GM23338 (cell line): ENCODE results near the gene WDR53. TPM values are rescaled to one million over a fixed set of nuclear protein-coding genes. Genes with fewer than 3 reads are reported as not detected.
"Not testable (repeated sequence)": the region's sequence is repeated elsewhere in the genome, so short reads cannot be mapped to it uniquely, and the experiment has no call there.

ENCODE experiments used
- ATAC-seq: fragments of 200-7000 bp; cut with Tn5 transposase; 3 replicates; pipeline ENCODE4 v1.9.1; 2020
- DNase-seq: peaks from one replicate; pipeline ENCODE4 v3.0.0-alpha.2; 2015; ENCODE audit warnings: low spot score
- H2AFZ ChIP-seq: fragments of 200-600 bp; sonication (generic); 2 replicates; pipeline ENCODE4 v1.8.0; 2016; ENCODE audit warnings: antibody characterized with exemption, mild to moderate bottlenecking, moderate library complexity
- H3F3A ChIP-seq: fragments of 200-600 bp; sonication (generic); replicated peaks from 2 replicates; pipeline ENCODE4 v1.8.0; 2017; ENCODE audit warnings: antibody characterized with exemption, mixed run types, low read depth
- H3K27ac ChIP-seq: fragments of 200-600 bp; sonication (generic); 2 replicates; pipeline ENCODE4 v1.6.1; 2016; ENCODE audit warnings: low read depth
- H3K27me3 ChIP-seq: fragments of 200-600 bp; sonication (generic); 2 replicates; pipeline ENCODE4 v1.8.0; 2016; ENCODE audit warnings: mild to moderate bottlenecking, mixed run types, moderate library complexity; ENCODE audit not compliant: insufficient read depth
- H3K36me3 ChIP-seq: fragments of 200-600 bp; sonication (generic); 2 replicates; pipeline ENCODE4 v1.8.0; 2016; ENCODE audit warnings: mild to moderate bottlenecking; ENCODE audit not compliant: insufficient read depth
- H3K4me1 ChIP-seq: fragments of 200-600 bp; sonication (generic); 2 replicates; pipeline ENCODE4 v1.8.0; 2016; ENCODE audit warnings: mild to moderate bottlenecking, moderate library complexity; ENCODE audit not compliant: insufficient read depth
- H3K4me2 ChIP-seq: fragments of 200-600 bp; sonication (generic); 2 replicates; pipeline ENCODE4 v1.7.1; 2017; ENCODE audit warnings: mixed run types
- H3K4me3 ChIP-seq: fragments of 200-600 bp; sonication (generic); 2 replicates; pipeline ENCODE4 v1.6.1; 2016; ENCODE audit warnings: mixed run types
- H3K79me2 ChIP-seq: fragments of 200-600 bp; sonication (generic); replicated peaks from 2 replicates; pipeline ENCODE4 v1.8.0; 2017; ENCODE audit warnings: mild to moderate bottlenecking; ENCODE audit not compliant: insufficient read depth
- H3K9me2 ChIP-seq: fragments of 200-600 bp; sonication (generic); 2 replicates; pipeline ENCODE4 v1.8.0; 2017; ENCODE audit not compliant: insufficient read depth
- H4K20me1 ChIP-seq: fragments of 200-600 bp; sonication (generic); replicated peaks from 2 replicates; pipeline ENCODE4 v1.8.0; 2017; ENCODE audit warnings: mild to moderate bottlenecking; ENCODE audit not compliant: insufficient read depth
- H3K27ac Mint-ChIP-seq: 2 replicates; pipeline ENCODE4 v1.8.0; 2020; ENCODE audit warnings: inconsistent platforms, mild to moderate bottlenecking, moderate library complexity, mixed read lengths
- H3K27me3 Mint-ChIP-seq: 3 replicates; pipeline ENCODE4 v1.8.0; 2022; ENCODE audit warnings: low read depth, mild to moderate bottlenecking, moderate library complexity, mixed read lengths, inconsistent platforms; ENCODE audit not compliant: insufficient read depth, poor library complexity
- H3K36me3 Mint-ChIP-seq: 3 replicates; pipeline ENCODE4 v1.8.0; 2021; ENCODE audit warnings: low read depth, mild to moderate bottlenecking, inconsistent platforms, moderate library complexity, mixed read lengths
- H3K4me1 Mint-ChIP-seq: 3 replicates; pipeline ENCODE4 v1.8.0; 2020; ENCODE audit warnings: mild to moderate bottlenecking, inconsistent platforms, mixed read lengths
- H3K4me3 Mint-ChIP-seq: 3 replicates; pipeline ENCODE4 v1.8.0; 2021; ENCODE audit warnings: moderate library complexity, mild to moderate bottlenecking, inconsistent platforms, mixed read lengths
- H3K9me3 Mint-ChIP-seq: 3 replicates; pipeline ENCODE4 v1.8.0; 2020; ENCODE audit warnings: moderate library complexity, mild to moderate bottlenecking, inconsistent platforms, mixed read lengths
- CREB1 ChIP-seq: fragments of 250-450 bp; sonication (Bioruptor Pico); IDR thresholded peaks from 2 replicates; pipeline ENCODE4 v1.5.0; 2020; ENCODE audit warnings: low read depth, mild to moderate bottlenecking, moderate library complexity
- ETS1 ChIP-seq: IDR thresholded peaks from 2 replicates; pipeline ENCODE4 v1.6.1; 2016; ENCODE audit warnings: antibody characterized with exemption
- EZH2 ChIP-seq: fragments of 200-600 bp; sonication (generic); IDR thresholded peaks from one replicate; pipeline ENCODE4 v1.8.0; 2017; ENCODE audit warnings: antibody characterized with exemption, mild to moderate bottlenecking, low read depth; ENCODE audit not compliant: unreplicated experiment
- NANOG ChIP-seq: IDR thresholded peaks from 2 replicates; pipeline ENCODE4 v1.6.1; 2016; ENCODE audit warnings: antibody characterized with exemption, borderline replicate concordance
- polyA plus RNA-seq: library from polyadenylated mRNA; unstranded; fragments of >200 nt; fragmentation: Nextera tagmentation; extraction: Ambion mirVana; gene quantifications from 2 replicates; pipeline ENCODE4 v1.2.1, GENCODE V29; 2016
- total RNA-seq: library from RNA; depleted of rRNA; stranded (reverse); fragments of >200 nt; shearing (Covaris generic); gene quantifications from 2 replicates; pipeline ENCODE4 v1.2.3, GENCODE V29; 2014
- TF ChIP-seq, protein P1 (sequence below), 2 experiments: fragments of 200-600 bp in 1 of 2; sonication (generic) in 1 of 2; conservative IDR thresholded peaks; 2 replicates each; pipeline versions ENCODE4 v1.5.1 to v1.6.1; 2016 to 2017; ENCODE audit warnings: antibody characterized with exemption in 2 of 2, low read depth in 2 of 2, mild to moderate bottlenecking in 2 of 2, moderate library complexity in 1 of 2
- TF ChIP-seq, protein P2 (sequence below): IDR thresholded peaks from one replicate; pipeline ENCODE4 v1.6.1; 2018; ENCODE audit warnings: antibody characterized with exemption; ENCODE audit not compliant: unreplicated experiment

WDR53 gene
- total and polyA plus RNA-seq, 2 experiments from 2014 or later: 6.8 to 29.7 TPM

DNA sequence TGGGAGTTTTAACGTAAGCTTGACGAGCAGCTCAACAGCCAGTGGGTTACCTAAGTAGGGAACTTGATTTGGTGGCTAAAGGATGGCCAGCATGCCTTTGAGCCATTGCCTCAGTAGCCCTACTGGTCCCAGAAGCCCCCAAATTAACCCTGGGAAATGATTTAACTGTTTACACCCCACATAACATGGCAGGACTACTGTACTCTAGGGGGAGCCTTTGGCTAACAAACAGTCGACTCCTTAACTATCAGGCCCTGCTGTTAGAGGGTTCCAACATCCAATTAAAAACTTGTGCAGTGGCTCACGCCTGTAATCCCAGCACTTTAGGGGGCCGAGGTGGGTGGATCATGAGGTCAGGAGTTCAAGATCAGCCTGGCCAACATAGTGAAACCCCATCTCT is 43.8 kb downstream of the WDR53 start:
- peaks cover 37% of the 10 kb centered on the region for H3K9me3 Mint-ChIP-seq
- Histone ChIP-seq H3K36me3 (no peaks in the 10 kb centered on the region), H3K4me2 (no peak overlapping the region), H3K4me1 (no peaks in the 10 kb centered on the region), H3K4me3 (no peak overlapping the region), H3K27me3 (no peaks in the 10 kb centered on the region), H2AFZ (no peak overlapping the region), H3K27ac (no peak overlapping the region), H3F3A (no peaks in the 10 kb centered on the region), H4K20me1 (no peaks in the 10 kb centered on the region), H3K79me2 (no peaks in the 10 kb centered on the region), H3K9me2 (no peaks in the 10 kb centered on the region)
- peaks cover 27% of the 10 kb centered on the region for H3K36me3 Mint-ChIP-seq
- H3K4me3 Mint-ChIP-seq: no peak overlapping the region
- no peak overlapping the region for H3K27ac Mint-ChIP-seq
- ATAC-seq (peak; percentile 57), DNase-seq (peak; percentile 72)
- H3K27me3 Mint-ChIP-seq: peaks cover 10% of the 10 kb centered on the region
- H3K4me1 Mint-ChIP-seq: no peaks in the 10 kb centered on the region
- TF ChIP-seq NANOG (no peak), ETS1 (no peak)
- TF ChIP-seq, protein P1, sequence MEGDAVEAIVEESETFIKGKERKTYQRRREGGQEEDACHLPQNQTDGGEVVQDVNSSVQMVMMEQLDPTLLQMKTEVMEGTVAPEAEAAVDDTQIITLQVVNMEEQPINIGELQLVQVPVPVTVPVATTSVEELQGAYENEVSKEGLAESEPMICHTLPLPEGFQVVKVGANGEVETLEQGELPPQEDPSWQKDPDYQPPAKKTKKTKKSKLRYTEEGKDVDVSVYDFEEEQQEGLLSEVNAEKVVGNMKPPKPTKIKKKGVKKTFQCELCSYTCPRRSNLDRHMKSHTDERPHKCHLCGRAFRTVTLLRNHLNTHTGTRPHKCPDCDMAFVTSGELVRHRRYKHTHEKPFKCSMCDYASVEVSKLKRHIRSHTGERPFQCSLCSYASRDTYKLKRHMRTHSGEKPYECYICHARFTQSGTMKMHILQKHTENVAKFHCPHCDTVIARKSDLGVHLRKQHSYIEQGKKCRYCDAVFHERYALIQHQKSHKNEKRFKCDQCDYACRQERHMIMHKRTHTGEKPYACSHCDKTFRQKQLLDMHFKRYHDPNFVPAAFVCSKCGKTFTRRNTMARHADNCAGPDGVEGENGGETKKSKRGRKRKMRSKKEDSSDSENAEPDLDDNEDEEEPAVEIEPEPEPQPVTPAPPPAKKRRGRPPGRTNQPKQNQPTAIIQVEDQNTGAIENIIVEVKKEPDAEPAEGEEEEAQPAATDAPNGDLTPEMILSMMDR (conservative IDR thresholded peaks at IDR 0.05; ENCODE audit: low read depth in 2 of 2): peak; percentile 59 to 85
- TF ChIP-seq, protein P2, sequence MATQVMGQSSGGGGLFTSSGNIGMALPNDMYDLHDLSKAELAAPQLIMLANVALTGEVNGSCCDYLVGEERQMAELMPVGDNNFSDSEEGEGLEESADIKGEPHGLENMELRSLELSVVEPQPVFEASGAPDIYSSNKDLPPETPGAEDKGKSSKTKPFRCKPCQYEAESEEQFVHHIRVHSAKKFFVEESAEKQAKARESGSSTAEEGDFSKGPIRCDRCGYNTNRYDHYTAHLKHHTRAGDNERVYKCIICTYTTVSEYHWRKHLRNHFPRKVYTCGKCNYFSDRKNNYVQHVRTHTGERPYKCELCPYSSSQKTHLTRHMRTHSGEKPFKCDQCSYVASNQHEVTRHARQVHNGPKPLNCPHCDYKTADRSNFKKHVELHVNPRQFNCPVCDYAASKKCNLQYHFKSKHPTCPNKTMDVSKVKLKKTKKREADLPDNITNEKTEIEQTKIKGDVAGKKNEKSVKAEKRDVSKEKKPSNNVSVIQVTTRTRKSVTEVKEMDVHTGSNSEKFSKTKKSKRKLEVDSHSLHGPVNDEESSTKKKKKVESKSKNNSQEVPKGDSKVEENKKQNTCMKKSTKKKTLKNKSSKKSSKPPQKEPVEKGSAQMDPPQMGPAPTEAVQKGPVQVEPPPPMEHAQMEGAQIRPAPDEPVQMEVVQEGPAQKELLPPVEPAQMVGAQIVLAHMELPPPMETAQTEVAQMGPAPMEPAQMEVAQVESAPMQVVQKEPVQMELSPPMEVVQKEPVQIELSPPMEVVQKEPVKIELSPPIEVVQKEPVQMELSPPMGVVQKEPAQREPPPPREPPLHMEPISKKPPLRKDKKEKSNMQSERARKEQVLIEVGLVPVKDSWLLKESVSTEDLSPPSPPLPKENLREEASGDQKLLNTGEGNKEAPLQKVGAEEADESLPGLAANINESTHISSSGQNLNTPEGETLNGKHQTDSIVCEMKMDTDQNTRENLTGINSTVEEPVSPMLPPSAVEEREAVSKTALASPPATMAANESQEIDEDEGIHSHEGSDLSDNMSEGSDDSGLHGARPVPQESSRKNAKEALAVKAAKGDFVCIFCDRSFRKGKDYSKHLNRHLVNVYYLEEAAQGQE: no peak

DNA sequence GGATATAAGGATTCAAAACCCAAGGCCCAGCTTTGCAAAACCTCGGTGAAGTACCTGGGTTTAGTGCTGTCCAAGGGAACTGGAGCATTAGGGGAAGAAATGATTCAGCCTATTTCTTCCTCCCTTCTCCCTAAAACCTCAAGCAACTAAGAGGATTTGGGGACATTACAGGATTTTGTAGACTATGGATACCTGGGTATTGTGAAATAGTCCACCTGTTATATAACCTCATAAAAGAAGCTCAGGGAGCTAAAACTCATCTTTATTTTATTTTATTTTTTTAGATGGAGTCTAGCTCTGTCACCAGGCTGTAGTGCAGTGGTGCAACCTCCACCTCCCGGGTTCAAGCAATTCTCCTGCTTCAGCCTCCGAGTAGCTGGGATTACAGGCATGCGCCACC is 44.5 kb downstream of the WDR53 start:
- Histone ChIP-seq H3K36me3 (0 out of 2 replicates have a peak, but pooled peaks cover 2% of the 10 kb centered on the region), H3K4me2 (no peak overlapping the region), H3K4me1 (no peaks in the 10 kb centered on the region), H3K27me3 (no peaks in the 10 kb centered on the region; the same call in 1 of the 2 replicates), H4K20me1 (no peaks in the 10 kb centered on the region), H3K79me2 (no peaks in the 10 kb centered on the region), H2AFZ (no peak overlapping the region), H3F3A (no peaks in the 10 kb centered on the region), H3K9me2 (no peaks in the 10 kb centered on the region), H3K4me3 (no peak overlapping the region), H3K27ac (no peak overlapping the region)
- DNase-seq: no peak
- TF ChIP-seq ETS1 (no peak), EZH2 (no peak), NANOG (no peak), CREB1 (CRISPR knock-in tag) (no peak)
- H3K9me3 Mint-ChIP-seq: peaks cover 40% of the 10 kb centered on the region
- no peak overlapping the region for H3K27ac Mint-ChIP-seq
- ATAC-seq: no peak
- peaks cover 7% of the 10 kb centered on the region for H3K27me3 Mint-ChIP-seq
- no peak overlapping the region for H3K4me3 Mint-ChIP-seq
- peaks cover 31% of the 10 kb centered on the region for H3K36me3 Mint-ChIP-seq
- H3K4me1 Mint-ChIP-seq: no peaks in the 10 kb centered on the region

DNA sequence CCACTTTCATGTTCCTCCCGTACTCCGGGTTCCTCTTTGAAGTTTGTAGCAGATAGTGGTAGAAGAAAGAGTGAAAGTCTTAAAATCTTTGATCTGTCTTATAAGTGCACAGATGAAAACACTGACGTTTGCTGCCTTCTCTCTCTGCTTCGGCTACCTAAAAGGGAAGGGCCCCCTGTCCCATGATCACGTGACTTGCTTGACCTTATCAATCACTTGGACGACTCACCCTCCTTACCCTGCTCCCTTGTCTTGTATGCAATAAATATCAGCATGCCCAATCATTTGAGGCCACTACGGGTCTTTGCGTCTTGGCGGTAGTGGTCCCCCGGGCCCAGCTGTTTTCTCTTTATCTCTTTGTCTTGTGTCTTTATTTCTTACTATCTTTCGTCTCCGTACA is 47.1 kb downstream of the WDR53 start:
- not testable (repeated sequence) for H3K4me3 Mint-ChIP-seq, H4K20me1 ChIP-seq, H3K27me3 Mint-ChIP-seq, H3K4me1 Mint-ChIP-seq, H3K27ac Mint-ChIP-seq, H3K4me1 ChIP-seq, H3K4me2 ChIP-seq, H3K36me3 ChIP-seq, H3K4me3 ChIP-seq, H3K27me3 ChIP-seq, ATAC-seq, DNase-seq, H2AFZ ChIP-seq, H3K27ac ChIP-seq, H3K9me2 ChIP-seq, H3K79me2 ChIP-seq, H3F3A ChIP-seq
- Mint-ChIP-seq H3K36me3 (peaks cover 49% of the 10 kb centered on the region), H3K9me3 (peaks cover 64% of the 10 kb centered on the region)
